ENCODE measurements around the gene TRMU. TPM values are rescaled to one million over a fixed set of nuclear protein-coding genes. Genes with fewer than 3 reads are reported as not detected.

TRMU gene
- total and polyA plus RNA-seq, 2 donors (not counting 3 experiments of a cell fraction or from before 2014, with no cell fraction given), result 42.4 to 65.7 TPM

GRCh38 chr22:46290843-46291785 is 44.4 kb upstream of the TRMU start:
- TF ChIP-seq FOS (IDR thresholded peaks at IDR 0.05; ENCODE audit: borderline replicate concordance, insufficient read depth, low read length) (no peak), GATA2 (IDR thresholded peaks at IDR 0.05; ENCODE audit: insufficient read depth, insufficient read length, low read depth, low read length) (no peak), POLR2A (IDR thresholded peaks at IDR 0.05; ENCODE audit: low read depth, low read length) (no peak), JUN (IDR thresholded peaks at IDR 0.05; ENCODE audit: borderline replicate concordance, insufficient read depth, insufficient read length, low read depth) (no peak), POLR2AphosphoS5 (IDR thresholded peaks at IDR 0.05; ENCODE audit: insufficient read depth, low read depth, low read length) (no peak), EZH2 (IDR thresholded peaks at IDR 0.05; ENCODE audit: borderline replicate concordance, low read depth, low read length, severe bottlenecking) (no peak), MYC (IDR thresholded peaks at IDR 0.05; ENCODE audit: low read depth, low read length) (no peak)
- Histone ChIP-seq H3K9ac (replicated peaks; ENCODE audit: extremely low read depth, insufficient read depth, low read length) (no peak overlapping the region), H3K4me3 (replicated peaks in 1 of 3; ENCODE audit: insufficient read depth in 1 of 3, low read depth in 1 of 3, low read length in 3 of 3) (no peak overlapping the region), H2AFZ (ENCODE audit: low read depth, low read length) (no peak overlapping the region), H3K36me3 (ENCODE audit: control insufficient read depth in 2 of 2, extremely low read depth in 1 of 2, insufficient read depth in 2 of 2, low read length in 2 of 2) (peaks cover 0 to 12% of the 10 kb centered on the region in 2 experiments), H3K4me1 (ENCODE audit: control insufficient read depth, extremely low read depth, insufficient read depth, low read length) (peaks cover 20% of the 10 kb centered on the region), H4K20me1 (replicated peaks; ENCODE audit: control insufficient read depth, extremely low read depth, insufficient read depth, low read length) (no peaks in the 10 kb centered on the region), H3K9me1 (replicated peaks; ENCODE audit: control insufficient read depth, extremely low read depth, insufficient read depth, low read length) (no peaks in the 10 kb centered on the region), H3K9me3 (replicated peaks; ENCODE audit: control insufficient read depth, insufficient read depth, low read length) (no peaks in the 10 kb centered on the region), H3K4me2 (ENCODE audit: insufficient read depth, low read length) (no peak overlapping the region), H3K79me2 (ENCODE audit: control insufficient read depth, insufficient read depth, low read length) (no peaks in the 10 kb centered on the region), H3K27me3 (ENCODE audit: control insufficient read depth in 2 of 2, insufficient read depth in 2 of 2, low read length in 2 of 2) (no peaks in the 10 kb centered on the region), H3K27ac (ENCODE audit: insufficient read depth, low read depth, low read length) (no peak overlapping the region)
- POLR2A ChIA-PET, result no interaction called here
- no peak for FAIRE-seq
- no TSS peak for BruUV-seq (replicated peaks)
- CTCF ChIA-PET, result no interaction called here
- no peak for DNase-seq (ENCODE audit: low read depth, low spot score)
- intact Hi-C loops (cut with micrococcal nuclease), result no loop called here
- dilution Hi-C loops (cut with MboI; ENCODE audit: extremely low pct_ligation_motif_present, low sequenced_read_pairs), result no loop called here

GRCh38 chr22:46292173-46292572 is 43.3 kb upstream of the TRMU start:
- Histone ChIP-seq H3K4me3 (replicated peaks in 1 of 3; ENCODE audit: insufficient read depth in 1 of 3, low read depth in 1 of 3, low read length in 3 of 3) (no peak overlapping the region), H3K27ac (ENCODE audit: insufficient read depth, low read depth, low read length) (no peak overlapping the region), H3K9ac (replicated peaks; ENCODE audit: extremely low read depth, insufficient read depth, low read length) (no peak overlapping the region), H2AFZ (ENCODE audit: low read depth, low read length) (no peak overlapping the region), H3K79me2 (ENCODE audit: control insufficient read depth, insufficient read depth, low read length) (peaks cover 3% of the 10 kb centered on the region), H3K27me3 (ENCODE audit: control insufficient read depth in 2 of 2, insufficient read depth in 2 of 2, low read length in 2 of 2) (no peaks in the 10 kb centered on the region), H3K9me3 (replicated peaks; ENCODE audit: control insufficient read depth, insufficient read depth, low read length) (no peaks in the 10 kb centered on the region), H3K9me1 (replicated peaks; ENCODE audit: control insufficient read depth, extremely low read depth, insufficient read depth, low read length) (no peaks in the 10 kb centered on the region), H4K20me1 (replicated peaks; ENCODE audit: control insufficient read depth, extremely low read depth, insufficient read depth, low read length) (no peaks in the 10 kb centered on the region), H3K4me1 (ENCODE audit: control insufficient read depth, extremely low read depth, insufficient read depth, low read length) (peaks cover 23% of the 10 kb centered on the region), H3K36me3 (ENCODE audit: control insufficient read depth in 2 of 2, extremely low read depth in 1 of 2, insufficient read depth in 2 of 2, low read length in 2 of 2) (peaks cover 0 to 8% of the 10 kb centered on the region in 2 experiments), H3K4me2 (ENCODE audit: insufficient read depth, low read length) (no peak overlapping the region)
- FAIRE-seq, result no peak
- no TSS peak for BruUV-seq (replicated peaks)
- DNase-seq (ENCODE audit: low read depth, low spot score), result no peak
- intact Hi-C loops (cut with micrococcal nuclease), result no loop called here
- ChIA-PET POLR2A (no interaction called here), CTCF (no interaction called here)
- dilution Hi-C loops (cut with MboI; ENCODE audit: extremely low pct_ligation_motif_present, low sequenced_read_pairs), result no loop called here
- TF ChIP-seq FOS (IDR thresholded peaks at IDR 0.05; ENCODE audit: borderline replicate concordance, insufficient read depth, low read length), result no peak

Data from endothelial cell of umbilical vein (primary cell).